Mesenteric fat pad (tissue), 1 donor: ENCODE measurements around the gene RICTOR. TPM values are rescaled to one million over a fixed set of nuclear protein-coding genes. Genes with fewer than 3 reads are reported as not detected.

Source experiments
- DNase-seq: peaks from one replicate; pipeline ENCODE4 v3.0.0-alpha.2; 2020; ENCODE audit warnings: low spot score
- total RNA-seq: library from RNA; stranded (reverse); fragmentation: NEBNext Ultra II Directional; extraction: Animal tissue kit (Norgen Biotek cat#: 25700); gene quantifications from one replicate; pipeline ENCODE4 v1.2.1, GENCODE V29; 2021
- donor health status: DM: yes; HTN: yes; CAD: no.

RICTOR gene
- total RNA-seq, 1 donor from 2014 or later = 27.1 TPM

- DNase-seq = no peak
Observed at GRCh38 chr5:39100301-39100850, 26.2 kb upstream of the RICTOR start.

- no peak for DNase-seq
Observed at GRCh38 chr5:39099831-39100230, 25.6 kb upstream of the RICTOR start.

GRCh38 chr5:39093352-39093751 is 19.2 kb upstream of the RICTOR start:
- DNase-seq = no peak

- no peak for DNase-seq
Observed at GRCh38 chr5:39092581-39093351, 18.6 kb upstream of the RICTOR start.

- DNase-seq = no peak
Observed at GRCh38 chr5:39091940-39092580, 17.9 kb upstream of the RICTOR start.

DNA sequence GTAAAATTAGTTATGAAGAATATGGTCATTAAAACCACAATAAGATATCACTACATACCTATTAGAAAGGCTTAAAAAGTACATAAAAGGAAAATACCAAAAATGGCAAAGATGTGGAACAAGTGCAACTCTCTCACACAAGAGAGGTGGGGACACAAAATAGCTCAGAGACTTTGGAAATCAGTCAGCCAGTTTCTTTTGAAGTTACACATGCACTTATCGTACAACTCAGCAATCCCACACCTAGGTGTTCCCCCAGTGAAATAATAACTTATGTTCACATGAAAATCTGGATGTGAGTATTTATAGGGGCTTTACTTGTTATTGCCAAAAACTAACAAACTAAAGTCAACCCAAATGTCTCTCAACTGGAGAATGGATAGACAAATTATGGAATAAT is 9.8 kb upstream of the RICTOR start:
- no peak for DNase-seq

DNA sequence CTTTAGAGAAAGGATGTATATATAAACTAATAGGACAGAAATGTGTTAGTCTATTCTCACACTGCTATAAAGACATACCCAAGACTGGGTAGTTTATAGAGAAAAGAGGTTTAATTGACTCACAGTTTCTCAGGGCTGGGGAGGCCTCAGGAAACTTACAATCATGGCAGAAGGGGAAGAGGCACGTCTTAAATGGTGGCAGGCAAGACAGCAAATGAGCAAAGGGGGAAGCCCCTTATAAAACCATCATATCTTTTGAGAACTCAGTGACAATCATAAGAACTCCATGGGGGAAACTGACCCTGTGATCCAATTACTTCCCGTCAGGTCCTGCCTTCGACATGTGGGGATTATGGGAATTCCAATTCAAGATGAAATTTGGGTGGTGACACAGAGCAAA is 8.8 kb upstream of the RICTOR start:
- DNase-seq = no peak

- DNase-seq = no peak
Observed at GRCh38 chr5:39080597-39081204, 6.5 kb upstream of the RICTOR start.

DNA sequence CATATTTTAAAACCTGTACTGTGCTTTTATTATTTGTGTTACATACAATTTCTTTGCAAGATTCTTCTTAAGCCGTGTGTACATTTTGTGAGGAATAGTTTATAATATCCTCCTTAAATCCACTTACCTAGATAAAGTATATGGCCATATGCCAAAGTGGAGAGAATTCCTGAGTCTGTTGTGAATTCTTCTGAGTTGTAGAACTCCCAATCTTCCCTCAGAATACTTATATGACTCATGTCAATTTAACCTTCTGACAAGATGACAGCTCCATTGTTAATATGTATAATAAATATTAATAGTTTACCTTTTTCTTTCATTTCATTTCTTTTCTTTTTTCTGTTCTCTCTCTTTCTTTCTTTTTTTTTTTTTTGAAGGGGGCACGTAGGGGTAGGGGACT is 6.0 kb upstream of the RICTOR start:
- no peak for DNase-seq

- no peak for DNase-seq
Observed at GRCh38 chr5:39079147-39079546, 4.9 kb upstream of the RICTOR start.

- no peak for DNase-seq
Observed at GRCh38 chr5:39076757-39077728, 2.8 kb upstream of the RICTOR start.

DNA sequence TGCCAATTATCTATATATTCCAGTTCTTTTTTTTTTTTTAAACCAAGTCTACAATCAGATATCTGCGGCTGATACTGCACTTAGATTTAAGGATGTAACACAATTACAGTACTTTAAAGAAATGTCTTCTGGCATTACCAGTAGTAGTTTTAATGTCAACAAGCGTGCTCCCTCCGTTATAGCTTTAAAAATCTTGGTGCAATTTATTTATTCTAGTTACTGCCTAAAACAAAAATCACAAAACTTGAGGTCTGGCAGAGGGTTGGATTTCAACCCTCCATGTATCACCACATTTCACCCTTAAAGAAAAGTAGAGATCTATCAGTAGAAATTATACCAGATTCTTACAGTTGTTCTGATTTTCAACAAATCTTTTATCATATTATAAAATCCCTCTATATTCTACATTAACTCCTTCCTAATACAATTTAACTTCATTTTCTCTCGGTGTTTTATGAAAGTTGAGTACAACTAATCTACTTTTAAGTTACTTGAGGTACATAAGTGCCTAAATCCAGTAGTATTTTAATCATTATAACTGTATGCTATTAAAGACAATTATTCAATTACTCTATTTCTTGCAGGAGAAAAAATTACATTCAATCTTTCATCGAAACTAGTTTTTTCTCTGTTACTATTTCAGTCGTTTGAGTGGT is 2.0 kb upstream of the RICTOR start:
- DNase-seq = no peak

- no peak for DNase-seq
Observed at GRCh38 chr5:39073767-39074016, 507 bp downstream of the RICTOR start.

GRCh38 chr5:39072925-39073766 is 1.1 kb downstream of the RICTOR start:
- DNase-seq = no peak

DNA sequence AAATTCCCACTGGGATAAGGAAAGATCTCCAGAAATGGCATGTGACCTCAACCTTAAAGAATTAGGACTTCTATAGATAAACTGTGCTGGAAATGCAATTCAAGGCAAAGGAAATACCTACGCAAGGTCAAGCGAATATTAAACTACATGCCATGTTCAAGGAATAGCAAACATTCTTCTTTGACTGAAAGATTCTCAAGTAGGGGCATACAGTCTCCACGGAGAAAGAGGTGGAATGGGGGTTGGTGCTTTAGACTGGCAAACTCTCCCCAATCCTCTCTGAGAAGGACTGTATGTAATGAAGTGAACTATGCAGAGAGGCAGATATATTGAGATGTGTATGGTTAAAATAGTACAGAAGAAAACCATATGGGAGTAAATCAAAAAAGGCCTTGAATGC is 6.1 kb downstream of the RICTOR start:
- DNase-seq = no peak

DNA sequence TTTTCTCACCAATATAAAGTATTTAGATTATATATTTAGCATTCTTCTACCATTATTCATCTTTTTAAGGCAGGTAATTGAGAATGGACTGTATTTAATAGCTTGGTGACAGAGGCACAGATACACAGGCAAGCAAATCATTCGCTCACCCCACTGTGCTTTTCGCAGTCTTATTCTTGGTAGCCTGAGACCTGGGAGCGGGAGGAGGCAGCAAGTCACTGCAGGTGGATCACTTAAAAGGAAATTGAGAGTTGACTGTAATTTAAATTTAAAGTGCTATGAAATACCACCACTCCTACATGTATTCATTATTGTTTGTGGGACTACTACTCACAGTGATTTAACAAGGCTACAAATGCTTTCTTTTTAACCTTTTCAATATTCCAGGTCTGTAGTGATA is 9.7 kb downstream of the RICTOR start:
- no peak for DNase-seq

DNA sequence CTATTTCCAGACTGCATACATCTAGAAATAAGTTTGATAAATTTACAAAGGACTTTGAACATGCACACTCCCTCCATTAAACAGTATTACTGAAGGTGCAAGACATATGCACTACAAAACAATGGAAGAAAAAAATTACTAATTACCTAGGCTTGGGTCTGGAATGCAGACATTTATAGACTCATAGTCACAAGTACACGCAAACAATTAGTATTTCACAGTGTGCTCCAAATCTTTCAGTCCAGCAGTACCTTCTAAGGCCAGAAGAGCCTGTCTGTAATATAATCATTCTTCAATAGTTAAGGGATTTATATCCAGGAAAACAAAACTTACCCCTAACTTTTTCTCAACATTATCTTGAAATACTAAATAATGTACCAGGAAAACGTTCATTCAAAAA is 11.2 kb downstream of the RICTOR start:
- no peak for DNase-seq

- DNase-seq = no peak
Observed at GRCh38 chr5:39062530-39062929, 11.7 kb downstream of the RICTOR start.

GRCh38 chr5:39062104-39062503 is 12.1 kb downstream of the RICTOR start:
- no peak for DNase-seq

GRCh38 chr5:39059064-39059463 is 15.1 kb downstream of the RICTOR start:
- no peak for DNase-seq
